ENCODE results near the gene WNT7A.

GRCh38 chr3:13867732-13868131 is 12.1 kb downstream of the WNT7A start:
- TF ChIP-seq, protein P1, sequence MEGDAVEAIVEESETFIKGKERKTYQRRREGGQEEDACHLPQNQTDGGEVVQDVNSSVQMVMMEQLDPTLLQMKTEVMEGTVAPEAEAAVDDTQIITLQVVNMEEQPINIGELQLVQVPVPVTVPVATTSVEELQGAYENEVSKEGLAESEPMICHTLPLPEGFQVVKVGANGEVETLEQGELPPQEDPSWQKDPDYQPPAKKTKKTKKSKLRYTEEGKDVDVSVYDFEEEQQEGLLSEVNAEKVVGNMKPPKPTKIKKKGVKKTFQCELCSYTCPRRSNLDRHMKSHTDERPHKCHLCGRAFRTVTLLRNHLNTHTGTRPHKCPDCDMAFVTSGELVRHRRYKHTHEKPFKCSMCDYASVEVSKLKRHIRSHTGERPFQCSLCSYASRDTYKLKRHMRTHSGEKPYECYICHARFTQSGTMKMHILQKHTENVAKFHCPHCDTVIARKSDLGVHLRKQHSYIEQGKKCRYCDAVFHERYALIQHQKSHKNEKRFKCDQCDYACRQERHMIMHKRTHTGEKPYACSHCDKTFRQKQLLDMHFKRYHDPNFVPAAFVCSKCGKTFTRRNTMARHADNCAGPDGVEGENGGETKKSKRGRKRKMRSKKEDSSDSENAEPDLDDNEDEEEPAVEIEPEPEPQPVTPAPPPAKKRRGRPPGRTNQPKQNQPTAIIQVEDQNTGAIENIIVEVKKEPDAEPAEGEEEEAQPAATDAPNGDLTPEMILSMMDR (IDR thresholded peaks at IDR 0.05) = no peak
- no peak for TF ChIP-seq POLR2A (IDR thresholded peaks at IDR 0.05)
